HepG2 (cell line): ENCODE results near the gene H2AZ1. TPM values are rescaled to one million over a fixed set of nuclear protein-coding genes. Genes with fewer than 3 reads are reported as not detected.
A peak's percentile ranks its signal among the peaks of the same experiment; 100 is the strongest.

Experiments
- AHDC1 ChIP-seq: sonication (generic); formaldehyde crosslinking; IDR thresholded peaks from 2 replicates; pipeline ENCODE4 v1.5.1; 2020; ENCODE audit warnings: mild to moderate bottlenecking, missing genetic modification reagents, borderline replicate concordance
- GTF3A ChIP-seq: sonication (generic); formaldehyde crosslinking; conservative IDR thresholded peaks from 2 replicates; pipeline ENCODE4 v1.4.0; 2020; ENCODE audit warnings: mild to moderate bottlenecking, missing genetic modification reagents
- IRF9 ChIP-seq: sonication (generic); formaldehyde crosslinking; IDR thresholded peaks from 2 replicates; pipeline ENCODE4 v1.8.0; 2022; ENCODE audit warnings: missing genetic modification reagents, mild to moderate bottlenecking, borderline replicate concordance
- MAZ ChIP-seq, 2 experiments: sonication (generic) in 1 of 2; formaldehyde crosslinking in 1 of 2; IDR thresholded peaks; 2 replicates each; pipeline versions ENCODE4 v1.5.0 to v1.6.1; 2012 to 2020; ENCODE audit warnings: low read depth in 2 of 2, mild to moderate bottlenecking in 2 of 2, borderline replicate concordance in 1 of 2, improper control_type of control experiment in 1 of 2, low read length in 1 of 2, missing genetic modification reagents in 1 of 2, moderate library complexity in 1 of 2
- NFRKB ChIP-seq: fragments of 450-650 bp; IDR thresholded peaks from 2 replicates; pipeline ENCODE4 v1.6.1; 2017
- PAXIP1 ChIP-seq: sonication (generic); formaldehyde crosslinking; conservative IDR thresholded peaks from 2 replicates; pipeline ENCODE4 v1.4.0; 2020; ENCODE audit warnings: mild to moderate bottlenecking, missing genetic modification reagents, moderate library complexity
- SATB2 ChIP-seq: sonication (generic); formaldehyde crosslinking; IDR thresholded peaks from 2 replicates; pipeline ENCODE4 v1.5.0; 2020; ENCODE audit warnings: missing genetic modification reagents
- SRSF4 ChIP-seq: fragments of 200-400 bp; formaldehyde crosslinking; IDR thresholded peaks from one replicate; pipeline ENCODE4 v1.6.1; 2018; ENCODE audit warnings: mild to moderate bottlenecking, low read depth, low read length, moderate library complexity; ENCODE audit not compliant: poor library complexity, severe bottlenecking
- ZNF3 ChIP-seq: IDR thresholded peaks from 2 replicates; pipeline ENCODE4 v1.7.0; 2017; ENCODE audit warnings: inconsistent platforms
- ZNF605 ChIP-seq: sonication (generic); formaldehyde crosslinking; IDR thresholded peaks from 2 replicates; pipeline ENCODE4 v1.8.0; 2022; ENCODE audit warnings: mild to moderate bottlenecking, missing genetic modification reagents
- ZNF792 ChIP-seq: IDR thresholded peaks from 2 replicates; pipeline ENCODE4 v1.6.1; 2016
- polyA plus RNA-seq, 8 experiments: library from polyadenylated mRNA; depleted of rRNA in 3 of 8; stranded (reverse) in 7 of 8; unstranded in 1 of 8; fragments of >200 nt; fragmentation: Illumina TruSeq in 4 of 8; extraction: Trizol in 4 of 8; gene quantifications; 2 replicates each; pipeline versions ENCODE4 v1.2.1 to v1.2.3, GENCODE V29; 2011 to 2016; ENCODE audit warnings: low read depth in 4 of 8, missing spikeins in 1 of 8, mixed read lengths in 1 of 8; ENCODE audit not compliant: insufficient read depth in 1 of 8
- total RNA-seq, 5 experiments: library from RNA; depleted of rRNA; stranded (reverse); fragments of >200 nt; fragmentation: Illumina TruSeq; extraction: Trizol; gene quantifications; 2 replicates each; pipeline ENCODE4 v1.2.3, GENCODE V29; 2016; ENCODE audit warnings: low read depth in 1 of 5
- TF ChIP-seq, protein P1 (sequence below): fragments of 450-650 bp; IDR thresholded peaks from 2 replicates; pipeline ENCODE4 v1.6.1; 2017; ENCODE audit warnings: mild to moderate bottlenecking
- TF ChIP-seq, protein P2 (sequence below): sonication (generic); formaldehyde crosslinking; IDR thresholded peaks from 2 replicates; pipeline ENCODE4 v1.4.0; 2020; ENCODE audit warnings: mild to moderate bottlenecking, missing genetic modification reagents

Gene H2AZ1
- total and polyA plus RNA-seq, 2 of the 13 experiments (the other 11 are each of a cell fraction or from before 2014, with no cell fraction given), result 301 to 574 TPM

DNA sequence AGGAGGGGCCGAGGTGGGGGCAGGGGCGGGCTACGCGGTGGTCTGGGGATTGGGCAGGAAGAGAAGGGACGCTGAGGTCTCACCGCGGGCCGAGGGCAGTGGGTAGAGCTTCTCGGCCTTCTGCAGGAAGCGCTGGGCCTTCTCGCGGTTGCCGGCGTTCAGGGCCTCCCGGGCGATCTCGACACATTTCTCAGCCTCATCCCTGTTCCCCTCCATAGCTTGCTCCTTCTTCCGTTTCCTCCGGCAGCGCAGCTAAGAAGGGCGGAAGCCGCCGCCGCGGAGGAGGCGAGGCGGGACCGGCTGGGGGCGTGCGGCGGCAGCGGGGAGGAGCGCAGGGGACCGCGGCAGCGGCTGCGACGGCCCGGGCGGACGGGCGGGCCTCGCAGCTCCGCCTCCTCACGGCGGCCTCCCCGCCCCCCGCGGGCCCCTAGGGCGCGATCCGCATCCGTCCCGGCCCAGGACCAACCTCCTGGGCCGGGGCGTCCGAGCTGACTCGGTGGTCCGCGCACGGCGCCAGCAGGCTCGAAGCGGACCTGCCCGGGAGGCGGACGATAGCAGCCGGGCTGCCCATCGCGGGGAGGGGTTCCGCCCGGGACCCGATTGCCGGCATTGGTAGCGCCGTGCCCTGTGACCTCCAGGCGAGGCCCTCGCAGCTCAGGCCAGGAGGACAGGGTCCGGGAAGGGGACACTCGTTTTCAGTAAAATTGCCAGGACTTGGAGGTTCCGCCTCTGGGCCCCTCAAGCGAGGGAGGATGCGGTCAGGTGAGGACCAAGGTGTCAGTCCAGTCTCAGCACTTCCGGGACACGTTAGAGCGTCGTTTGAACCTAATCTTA, 3.5 kb downstream of the H2AZ1 start, which contains the start of gene DNAJB14 (continued):
- TF ChIP-seq PAXIP1 (CRISPR knock-in tag) (0 out of 2 replicates have a peak, but pooled peaks have one; percentile 34), MAZ (IDR thresholded peaks at IDR 0.05; ENCODE audit: borderline replicate concordance, low read depth, low read length) (peak; percentile 57), MAZ (CRISPR knock-in tag; IDR thresholded peaks at IDR 0.05; ENCODE audit: low read depth) (peak; percentile 10; the same call in 1 of the 2 replicates), AHDC1 (no peak), ZNF3 (no peak), SATB2 (CRISPR knock-in tag) (no peak), IRF9 (CRISPR knock-in tag) (no peak), NFRKB (no peak), GTF3A (CRISPR knock-in tag) (no peak), ZNF792 (CRISPR knock-in tag) (peak; percentile 61; the same call in 1 of the 2 replicates), SRSF4 (no peak), ZNF605 (CRISPR knock-in tag) (peak; percentile 65)
- TF ChIP-seq, protein P1, sequence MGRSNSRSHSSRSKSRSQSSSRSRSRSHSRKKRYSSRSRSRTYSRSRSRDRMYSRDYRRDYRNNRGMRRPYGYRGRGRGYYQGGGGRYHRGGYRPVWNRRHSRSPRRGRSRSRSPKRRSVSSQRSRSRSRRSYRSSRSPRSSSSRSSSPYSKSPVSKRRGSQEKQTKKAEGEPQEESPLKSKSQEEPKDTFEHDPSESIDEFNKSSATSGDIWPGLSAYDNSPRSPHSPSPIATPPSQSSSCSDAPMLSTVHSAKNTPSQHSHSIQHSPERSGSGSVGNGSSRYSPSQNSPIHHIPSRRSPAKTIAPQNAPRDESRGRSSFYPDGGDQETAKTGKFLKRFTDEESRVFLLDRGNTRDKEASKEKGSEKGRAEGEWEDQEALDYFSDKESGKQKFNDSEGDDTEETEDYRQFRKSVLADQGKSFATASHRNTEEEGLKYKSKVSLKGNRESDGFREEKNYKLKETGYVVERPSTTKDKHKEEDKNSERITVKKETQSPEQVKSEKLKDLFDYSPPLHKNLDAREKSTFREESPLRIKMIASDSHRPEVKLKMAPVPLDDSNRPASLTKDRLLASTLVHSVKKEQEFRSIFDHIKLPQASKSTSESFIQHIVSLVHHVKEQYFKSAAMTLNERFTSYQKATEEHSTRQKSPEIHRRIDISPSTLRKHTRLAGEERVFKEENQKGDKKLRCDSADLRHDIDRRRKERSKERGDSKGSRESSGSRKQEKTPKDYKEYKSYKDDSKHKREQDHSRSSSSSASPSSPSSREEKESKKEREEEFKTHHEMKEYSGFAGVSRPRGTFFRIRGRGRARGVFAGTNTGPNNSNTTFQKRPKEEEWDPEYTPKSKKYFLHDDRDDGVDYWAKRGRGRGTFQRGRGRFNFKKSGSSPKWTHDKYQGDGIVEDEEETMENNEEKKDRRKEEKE, result no peak
- TF ChIP-seq, protein P2, sequence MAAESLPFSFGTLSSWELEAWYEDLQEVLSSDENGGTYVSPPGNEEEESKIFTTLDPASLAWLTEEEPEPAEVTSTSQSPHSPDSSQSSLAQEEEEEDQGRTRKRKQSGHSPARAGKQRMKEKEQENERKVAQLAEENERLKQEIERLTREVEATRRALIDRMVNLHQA (CRISPR knock-in tag), result no peak
